CD14-positive monocyte (primary cell): ENCODE measurements around the gene MYOZ3. TPM values are rescaled to one million over a fixed set of nuclear protein-coding genes. Genes with fewer than 3 reads are reported as not detected.
A peak's percentile ranks its signal among the peaks of the same experiment; 100 is the strongest.

Experiments
- DNase-seq, 3 donors: peaks; one replicate each; pipeline ENCODE4 v3.0.0-alpha.2; 2011 to 2022
- H2AFZ ChIP-seq: 2 replicates; pipeline ENCODE4 v1.6.0; 2012; ENCODE audit warnings: mild to moderate bottlenecking, low read depth, low read length, inconsistent platforms; ENCODE audit not compliant: insufficient read depth, poor library complexity, severe bottlenecking
- H3K27ac ChIP-seq, 2 donors: 1 replicate in 1 of 2; 2 replicates in 1 of 2; pipeline ENCODE4 v1.5.1; 2012 to 2013; ENCODE audit warnings: low read length in 2 of 2, control low read depth in 1 of 2, inconsistent platforms in 1 of 2, low read depth in 1 of 2, mild to moderate bottlenecking in 1 of 2
- H3K27me3 ChIP-seq, 2 donors: one replicate each; pipeline versions ENCODE4 v1.6.0 to v1.6.1; 2011 to 2013; ENCODE audit warnings: low read length in 2 of 2; ENCODE audit not compliant: control insufficient read depth in 2 of 2, insufficient read depth in 2 of 2
- H3K36me3 ChIP-seq, 2 donors: replicated peaks in 1 of 2; 1 replicate in 1 of 2; 2 replicates in 1 of 2; pipeline versions ENCODE4 v1.5.1 to v1.6.1; 2012 to 2013; ENCODE audit warnings: low read length in 2 of 2, control low read depth in 1 of 2, inconsistent platforms in 1 of 2, mild to moderate bottlenecking in 1 of 2; ENCODE audit not compliant: insufficient read depth in 2 of 2, control insufficient read depth in 1 of 2
- H3K4me1 ChIP-seq, 2 donors: 1 replicate in 1 of 2; 2 replicates in 1 of 2; pipeline versions ENCODE4 v1.5.1 to v1.6.1; 2012 to 2013; ENCODE audit warnings: low read length in 2 of 2, control low read depth in 1 of 2, inconsistent platforms in 1 of 2, mild to moderate bottlenecking in 1 of 2, moderate library complexity in 1 of 2; ENCODE audit not compliant: insufficient read depth in 2 of 2, control insufficient read depth in 1 of 2
- H3K4me2 ChIP-seq: replicated peaks from 2 replicates; pipeline ENCODE3; 2012; ENCODE audit warnings: low read length, moderate library complexity, mild to moderate bottlenecking; ENCODE audit not compliant: poor library complexity, severe bottlenecking; ENCODE audit errors: extremely low read depth
- H3K4me3 ChIP-seq, 3 experiments: fragments of 200-600 bp in 1 of 3; sonication (generic) in 1 of 3; replicated peaks in 1 of 3; 1 replicate in 2 of 3; 2 replicates in 1 of 3; pipeline ENCODE4 v1.5.1; 2011 to 2013; ENCODE audit warnings: low read length in 3 of 3, mild to moderate bottlenecking in 3 of 3, control low read depth in 2 of 3, low read depth in 2 of 3, inconsistent platforms in 1 of 3, moderate library complexity in 1 of 3
- H3K79me2 ChIP-seq: 2 replicates; pipeline ENCODE4 v1.6.0; 2012; ENCODE audit warnings: mild to moderate bottlenecking, control low read depth, inconsistent platforms, low read length, moderate library complexity; ENCODE audit not compliant: insufficient read depth
- H3K9ac ChIP-seq: 2 replicates; pipeline ENCODE4 v1.6.0; 2017; ENCODE audit warnings: low read length, mild to moderate bottlenecking; ENCODE audit not compliant: insufficient read depth, poor library complexity, severe bottlenecking
- H3K9me3 ChIP-seq, 2 donors: replicated peaks in 1 of 2; 1 replicate in 1 of 2; 2 replicates in 1 of 2; pipeline versions ENCODE4 v1.5.1 to v1.6.1; 2012 to 2013; ENCODE audit warnings: low read length in 2 of 2, control low read depth in 1 of 2; ENCODE audit not compliant: control insufficient read depth in 1 of 2, insufficient read depth in 1 of 2
- H4K20me1 ChIP-seq: 2 replicates; pipeline ENCODE4 v1.6.0; 2012; ENCODE audit warnings: mild to moderate bottlenecking, low read length, control low read depth, moderate library complexity; ENCODE audit not compliant: insufficient read depth
- H3K27ac Mint-ChIP-seq, 7 donors: one replicate each; pipeline ENCODE4 v1.8.0; 2020; ENCODE audit warnings: mild to moderate bottlenecking in 7 of 7, mixed read lengths in 7 of 7, moderate library complexity in 6 of 7, inconsistent platforms in 2 of 7
- H3K27me3 Mint-ChIP-seq, 3 donors: one replicate each; pipeline ENCODE4 v1.8.0; 2021 to 2022; ENCODE audit warnings: low read depth in 3 of 3, mild to moderate bottlenecking in 3 of 3, mixed read lengths in 3 of 3, moderate library complexity in 3 of 3, inconsistent platforms in 1 of 3
- H3K36me3 Mint-ChIP-seq, 2 donors: one replicate each; pipeline ENCODE4 v1.8.0; 2020; ENCODE audit warnings: mixed read lengths in 2 of 2, inconsistent platforms in 1 of 2, mild to moderate bottlenecking in 1 of 2
- H3K4me1 Mint-ChIP-seq: one replicate; pipeline ENCODE4 v1.8.0; 2020; ENCODE audit warnings: mild to moderate bottlenecking, mixed read lengths
- H3K4me3 Mint-ChIP-seq, 2 donors: one replicate each; pipeline ENCODE4 v1.8.0; 2020; ENCODE audit warnings: mild to moderate bottlenecking in 2 of 2, mixed read lengths in 2 of 2, moderate library complexity in 1 of 2
- H3K9me3 Mint-ChIP-seq, 7 donors: one replicate each; pipeline ENCODE4 v1.8.0; 2020 to 2022; ENCODE audit warnings: mixed read lengths in 7 of 7, mild to moderate bottlenecking in 6 of 7, moderate library complexity in 6 of 7, inconsistent platforms in 2 of 7
- CTCF ChIP-seq: fragments of 200-600 bp; IDR thresholded peaks from one replicate; pipeline ENCODE4 v1.8.0; 2022; ENCODE audit warnings: antibody characterized with exemption, mild to moderate bottlenecking
- WGBS: methylation state at CpG from one replicate; pipeline ENCODE4 v1.1.5; 2013; ENCODE audit warnings: missing lambda C conversion rate; ENCODE audit not compliant: insufficient coverage; 5-methylcytosine and 5-hydroxymethylcytosine counted together
- intact Hi-C, 2 donors: fragments of 100-400 bp; cut with micrococcal nuclease; formaldehyde crosslinking; loops; one replicate each; pipeline versions ENCODE4 v1.15.0 to v1.15.1; 2023
- polyA plus RNA-seq, 3 donors: library from polyadenylated mRNA; depleted of rRNA in 1 of 3; unstranded in 2 of 3; stranded (reverse) in 1 of 3; fragments of 300-500 nt in 2 of 3; fragments of >200 nt in 1 of 3; fragmentation: Illumina TruSeq in 2 of 3; gene quantifications; 1 replicate in 2 of 3; 2 replicates in 1 of 3; pipeline ENCODE4 v1.2.3, GENCODE V29; 2012 to 2021

The MYOZ3 gene
- polyA plus RNA-seq, 3 donors, result not detected

GRCh38 chr5:150700246-150700593 lies 39.2 kb downstream of the MYOZ3 start:
- Histone ChIP-seq H3K4me2 (peak overlapping the region; percentile 86), H3K9me3 (no peaks in the 10 kb centered on the region), H3K4me1 (peaks cover 15 to 18% of the 10 kb centered on the region in 2 donors), H4K20me1 (no peaks in the 10 kb centered on the region), H3K27me3 (no peaks in the 10 kb centered on the region), H3K27ac (peak overlapping the region; percentile 80 to 98), H3K36me3 (peaks cover 36 to 42% of the 10 kb centered on the region in 2 donors), H3K9ac (peak overlapping the region; percentile 98), H3K79me2 (peaks cover 34% of the 10 kb centered on the region), H3K4me3 (peak overlapping the region; percentile 66 to 95 (median 88)), H2AFZ (peak overlapping the region; percentile 89)
- peak in 2 of 3 donors; percentile 56 to 77 for DNase-seq
- H3K27me3 Mint-ChIP-seq, result no peaks in the 10 kb centered on the region
- no peak overlapping the region for H3K27ac Mint-ChIP-seq
- no peak overlapping the region for H3K4me3 Mint-ChIP-seq
- WGBS, result 0% methylated on average over 10 of the region's 15 CpGs
- peaks cover 13% of the 10 kb centered on the region for H3K4me1 Mint-ChIP-seq
- H3K36me3 Mint-ChIP-seq, result peaks cover 36 to 40% of the 10 kb centered on the region in 2 donors
- TF ChIP-seq CTCF, result no peak
- H3K9me3 Mint-ChIP-seq, result no peaks in the 10 kb centered on the region
- intact Hi-C loops, result loop anchor here in 1 of 2 donors (5.0 to 10.0 kb wide), 2 partner anchors 55 to 82 kb away; partner anchors contain the start of gene DCTN4

- peaks cover 34% of the 10 kb centered on the region for H3K79me2 ChIP-seq
These were observed 39.7 kb downstream of the MYOZ3 start, which contains the start of gene RBM22 for GRCh38 chr5:150700594-150701377. Gene RBM22, minus strand, starts transcription at chr5:150701062. Its CDS starts 77 bp downstream, at chr5:150700985.

More at GRCh38 chr5:150700594-150701377, 39.7 kb downstream of the MYOZ3 start, which contains the start of gene RBM22:
- Histone ChIP-seq H3K9ac (peak within 1 kb of the TSS; percentile 98), H3K4me2 (peak within 1 kb of the TSS; percentile 86), H3K27me3 (no peaks in the 10 kb centered on the region), H4K20me1 (no peaks in the 10 kb centered on the region), H3K4me1 (peaks cover 15 to 18% of the 10 kb centered on the region in 2 donors), H2AFZ (peak within 1 kb of the TSS; percentile 89), H3K9me3 (no peaks in the 10 kb centered on the region), H3K27ac (peak within 1 kb of the TSS; percentile 80 to 98), H3K36me3 (peaks cover 30 to 37% of the 10 kb centered on the region in 2 donors), H3K4me3 (peak within 1 kb of the TSS; percentile 66 to 95 (median 88))
- Mint-ChIP-seq H3K36me3 (peaks cover 33 to 36% of the 10 kb centered on the region in 2 donors), H3K4me3 (no peak within 1 kb of the TSS), H3K27me3 (no peaks in the 10 kb centered on the region), H3K9me3 (no peaks in the 10 kb centered on the region), H3K4me1 (peaks cover 13% of the 10 kb centered on the region), H3K27ac (no peak within 1 kb of the TSS)
- intact Hi-C loops, result loop anchor here in 1 of 2 donors (5.0 to 10.0 kb wide), 2 partner anchors 54 to 82 kb away; partner anchors contain the start of gene DCTN4
- TF ChIP-seq CTCF, result peak; percentile 85
- DNase-seq, result peak; percentile 81 to 89 (median 88)
- under 1% methylated on average over 54 of the region's 59 CpGs for whole genome bisulfite sequencing
